Measurements from ENCODE around the gene HEXIM2.
"Not testable (repeated sequence)": the region's sequence is repeated elsewhere in the genome, so short reads cannot be mapped to it uniquely, and the experiment has no call there.

HEXIM2 gene

GRCh38 chr17:45123076-45123770, 38.5 kb upstream of the HEXIM2 start:
- DNase-seq (ENCODE audit: low read depth) = no peak
- no peak for TF ChIP-seq CTCF (IDR thresholded peaks at IDR 0.05; ENCODE audit: low read depth, low read length, missing control alignments)
- no peak overlapping the region for H3K4me3 ChIP-seq (ENCODE audit: low read depth, low read length)

- no peak for DNase-seq (ENCODE audit: low read depth)
- no peak for TF ChIP-seq CTCF (IDR thresholded peaks at IDR 0.05; ENCODE audit: low read depth, low read length, missing control alignments)
- no peak overlapping the region for H3K4me3 ChIP-seq (ENCODE audit: low read depth, low read length)
These were observed 37.5 kb upstream of the HEXIM2 start for GRCh38 chr17:45123930-45124796.

GRCh38 chr17:45124797-45125122, 36.9 kb upstream of the HEXIM2 start:
- H3K4me3 ChIP-seq (ENCODE audit: low read depth, low read length); DNase-seq (ENCODE audit: low read depth): not testable (repeated sequence)

GRCh38 chr17:45125509-45125908, 36.2 kb upstream of the HEXIM2 start:
- no peak for TF ChIP-seq CTCF (IDR thresholded peaks at IDR 0.05; ENCODE audit: low read depth, low read length, missing control alignments)
- no peak overlapping the region for H3K4me3 ChIP-seq (ENCODE audit: low read depth, low read length)
- no peak for DNase-seq (ENCODE audit: low read depth)

- DNase-seq (ENCODE audit: low read depth) = no peak
- no peak for TF ChIP-seq CTCF (IDR thresholded peaks at IDR 0.05; ENCODE audit: low read depth, low read length, missing control alignments)
- H3K4me3 ChIP-seq (ENCODE audit: low read depth, low read length) = no peak overlapping the region
These were observed 34.5 kb upstream of the HEXIM2 start for GRCh38 chr17:45127207-45127547.

- no peak overlapping the region for H3K4me3 ChIP-seq (ENCODE audit: low read depth, low read length)
- DNase-seq (ENCODE audit: low read depth) = no peak
- TF ChIP-seq CTCF (IDR thresholded peaks at IDR 0.05; ENCODE audit: low read depth, low read length, missing control alignments) = no peak
These were observed 34.0 kb upstream of the HEXIM2 start for GRCh38 chr17:45127548-45128300.

- no peak overlapping the region for H3K4me3 ChIP-seq (ENCODE audit: low read depth, low read length)
- no peak for DNase-seq (ENCODE audit: low read depth)
- no peak for TF ChIP-seq CTCF (IDR thresholded peaks at IDR 0.05; ENCODE audit: low read depth, low read length, missing control alignments)
These were observed 33.3 kb upstream of the HEXIM2 start for GRCh38 chr17:45128331-45128730.
